T follicular helper cell (primary cell): ENCODE data around the gene CDCA5.

ENCODE experiments used
- DNase-seq: peaks from one replicate; pipeline ENCODE4 v3.0.0-alpha.2; 2020; ENCODE audit warnings: low read depth
- total RNA-seq, 2 experiments: gene quantifications; one replicate each; lab custom pipeline; 2026; lab: John Stamatoyannopoulos, UW

CDCA5 gene, protein sequence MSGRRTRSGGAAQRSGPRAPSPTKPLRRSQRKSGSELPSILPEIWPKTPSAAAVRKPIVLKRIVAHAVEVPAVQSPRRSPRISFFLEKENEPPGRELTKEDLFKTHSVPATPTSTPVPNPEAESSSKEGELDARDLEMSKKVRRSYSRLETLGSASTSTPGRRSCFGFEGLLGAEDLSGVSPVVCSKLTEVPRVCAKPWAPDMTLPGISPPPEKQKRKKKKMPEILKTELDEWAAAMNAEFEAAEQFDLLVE
- total RNA-seq = 0.72 to 3.3 reads per million in 2 experiments

DNA sequence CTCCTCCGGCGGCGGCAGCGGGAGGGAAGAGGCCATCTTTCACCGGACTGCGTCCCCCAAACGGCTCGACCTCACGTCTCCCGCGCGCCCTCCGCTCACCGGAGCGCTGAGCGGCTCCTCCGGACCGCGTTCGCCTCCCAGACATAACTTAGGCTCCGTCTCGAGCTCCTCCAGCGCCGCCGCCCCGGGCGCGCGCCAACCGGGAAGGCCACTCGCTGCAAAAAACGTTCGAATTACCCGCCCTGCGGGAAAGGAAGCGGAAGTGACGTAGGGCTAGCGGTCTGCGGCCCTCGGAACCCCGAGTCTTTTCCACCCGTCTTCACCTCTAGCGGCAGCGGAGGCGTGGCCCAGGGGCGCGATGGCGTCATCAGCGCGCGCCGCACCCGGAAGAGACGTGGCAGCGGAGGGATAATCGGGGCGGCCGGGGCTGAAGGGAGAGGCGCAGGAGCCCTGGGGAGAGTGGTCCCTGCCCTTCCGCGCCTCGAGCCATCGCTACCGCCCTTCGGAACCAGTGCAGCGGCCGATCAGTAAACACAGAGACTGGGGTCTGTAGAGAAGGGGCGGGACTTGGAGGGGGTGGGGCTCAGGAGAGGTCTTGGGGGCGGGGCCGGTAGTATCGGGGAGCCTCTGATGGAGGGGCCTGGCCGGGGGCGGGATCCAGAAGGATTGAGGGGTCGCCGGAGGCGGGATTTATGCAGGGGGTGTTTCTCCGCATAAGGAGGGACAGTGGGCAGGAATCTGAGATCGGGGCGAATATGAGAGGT is at the start of gene CDCA5, which contains the start of gene ZFPL1:
Gene CDCA5, minus strand, starts transcription at position 207 of the 764 bp plus-strand sequence. Its CDS starts 62 bp downstream, at position 145.
Gene ZFPL1, plus strand, starts transcription at position 389 of the 764 bp plus-strand sequence. CDS start 477 bp downstream, outside the sequence.
- peak; percentile 92 for DNase-seq

DNA sequence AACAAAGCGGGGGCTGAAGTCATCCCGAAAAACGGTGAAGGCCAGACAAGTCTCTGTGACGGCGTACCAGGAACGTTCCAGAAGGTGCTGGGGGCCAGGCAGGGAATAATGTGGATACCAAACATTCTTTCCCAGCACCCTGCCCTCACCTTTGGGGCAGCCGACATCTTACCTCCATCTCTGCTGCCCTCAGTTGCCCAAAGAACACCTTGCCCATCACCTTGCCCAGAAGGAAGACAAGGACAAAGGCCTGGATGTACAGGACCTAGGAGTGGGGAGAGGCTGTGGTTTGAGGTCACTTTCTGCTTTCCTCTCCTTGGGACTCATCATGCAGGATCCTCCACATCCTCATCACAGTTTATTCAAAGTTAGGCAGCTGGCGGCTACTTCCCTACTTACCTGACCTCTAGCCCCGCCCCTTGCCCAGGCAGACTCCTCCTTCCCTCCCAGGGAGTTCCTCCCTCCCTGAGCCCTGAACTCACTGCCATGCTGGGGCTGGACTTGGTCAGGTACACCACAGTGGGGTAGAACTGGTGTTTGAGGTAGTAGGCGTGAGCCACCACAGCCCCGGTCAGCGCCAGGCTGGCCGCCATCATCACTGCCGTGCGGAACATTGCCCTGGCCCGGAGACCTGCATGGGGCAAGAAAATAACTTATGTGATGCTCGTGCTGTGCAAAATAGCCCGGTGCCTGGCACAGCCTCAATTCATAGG is 49.3 kb upstream of the CDCA5 start:
- DNase-seq = no peak

GRCh38 chr11:65132238-65132987 is 48.6 kb upstream of the CDCA5 start:
- no peak for DNase-seq

GRCh38 chr11:65131895-65132237 is 48.0 kb upstream of the CDCA5 start:
- no peak for DNase-seq

DNA sequence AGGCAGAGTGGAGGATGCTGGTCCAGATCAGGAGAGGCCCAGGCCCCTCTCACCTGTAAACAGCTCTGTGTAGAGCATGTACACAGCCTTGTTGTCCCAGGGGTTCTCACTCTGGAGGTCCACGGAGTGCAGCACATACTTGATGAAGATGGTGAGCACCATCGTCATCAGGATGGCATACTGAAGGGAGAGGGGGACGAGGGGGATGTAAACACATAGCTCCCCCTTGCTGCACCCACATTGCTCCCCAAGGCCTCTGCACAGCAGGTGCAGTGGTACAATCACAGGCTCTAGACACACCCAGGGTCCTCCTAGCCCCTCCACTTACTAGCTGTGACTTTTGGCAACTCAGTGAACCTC is 47.6 kb upstream of the CDCA5 start:
- no peak for DNase-seq

DNA sequence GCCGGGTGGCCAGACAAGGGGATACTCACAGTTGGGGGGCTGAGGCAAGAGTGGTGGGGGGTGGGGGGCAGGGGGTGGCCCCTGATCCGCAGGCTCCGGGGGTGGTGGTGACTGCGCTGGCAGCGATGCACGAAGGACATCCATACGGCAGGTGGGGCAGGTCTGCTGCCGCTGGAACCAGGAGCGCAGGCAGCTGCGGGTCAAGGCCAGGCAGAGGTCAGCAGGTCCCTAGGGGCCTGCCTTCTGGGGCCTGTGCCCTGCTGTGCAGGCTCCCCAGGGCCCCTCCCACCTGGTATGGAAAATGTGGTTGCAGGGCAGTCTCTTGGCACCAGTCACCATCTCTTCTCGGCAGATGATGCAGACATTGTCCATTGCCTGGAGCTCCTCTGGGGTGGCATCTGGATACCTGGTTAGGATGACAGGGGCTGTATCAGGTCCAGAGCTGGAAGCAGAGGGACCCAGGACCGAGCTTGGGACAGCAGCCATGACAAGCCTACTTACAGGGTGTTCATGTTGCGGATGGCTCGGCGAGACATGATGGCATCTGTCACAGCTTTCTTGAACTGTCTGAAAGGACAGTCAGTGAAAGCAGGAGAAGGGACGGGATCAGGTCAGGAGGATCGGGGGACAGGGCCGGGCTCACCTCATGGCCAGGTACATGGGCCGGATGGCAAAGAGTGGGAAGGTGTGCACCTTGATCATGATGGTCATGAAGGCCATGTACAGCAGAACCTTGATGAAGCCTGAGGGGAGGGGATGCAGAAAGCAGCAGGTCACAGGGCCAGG is 47.0 kb upstream of the CDCA5 start:
- no peak for DNase-seq

DNA sequence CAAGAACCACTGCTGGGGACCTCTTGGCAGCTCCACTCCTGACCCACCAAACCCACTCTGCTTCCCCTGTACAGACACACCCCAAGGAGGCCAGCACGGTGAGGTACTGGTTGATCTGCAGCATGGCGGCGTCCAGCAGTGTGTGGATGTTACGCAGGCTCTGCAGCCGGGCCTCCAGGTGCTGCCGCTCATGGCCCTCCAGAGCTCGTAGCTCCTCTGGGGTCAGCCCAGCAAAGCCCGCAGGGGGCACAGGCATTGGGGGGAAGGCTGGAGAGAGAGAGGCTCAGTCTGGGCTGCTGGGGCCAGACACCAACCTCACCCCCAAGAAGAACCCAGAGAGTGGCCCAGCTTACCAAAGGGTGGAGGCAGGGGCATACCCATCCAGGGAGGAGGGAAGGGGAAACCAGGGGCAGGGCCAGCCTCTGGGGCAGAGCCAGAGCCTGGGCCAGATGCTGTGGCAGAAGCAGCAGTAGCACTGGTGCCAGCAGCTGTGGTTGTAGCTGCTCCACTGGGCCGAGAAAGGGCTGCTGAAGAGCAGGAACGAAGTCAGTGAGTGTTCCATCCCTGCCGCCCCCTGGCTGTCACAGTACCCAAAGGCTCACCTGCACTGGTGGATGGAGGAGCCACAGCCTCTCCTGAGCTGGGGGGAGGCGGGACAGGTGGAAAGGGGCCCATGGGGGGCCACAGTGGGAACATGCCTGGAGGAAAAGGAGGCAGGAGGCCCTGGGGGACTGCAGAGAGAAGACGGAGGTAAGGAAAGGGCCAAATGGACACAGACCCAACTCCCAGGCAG is 46.0 kb upstream of the CDCA5 start:
- DNase-seq = no peak

GRCh38 chr11:65128182-65129145 is 44.6 kb upstream of the CDCA5 start:
- DNase-seq = no peak

DNA sequence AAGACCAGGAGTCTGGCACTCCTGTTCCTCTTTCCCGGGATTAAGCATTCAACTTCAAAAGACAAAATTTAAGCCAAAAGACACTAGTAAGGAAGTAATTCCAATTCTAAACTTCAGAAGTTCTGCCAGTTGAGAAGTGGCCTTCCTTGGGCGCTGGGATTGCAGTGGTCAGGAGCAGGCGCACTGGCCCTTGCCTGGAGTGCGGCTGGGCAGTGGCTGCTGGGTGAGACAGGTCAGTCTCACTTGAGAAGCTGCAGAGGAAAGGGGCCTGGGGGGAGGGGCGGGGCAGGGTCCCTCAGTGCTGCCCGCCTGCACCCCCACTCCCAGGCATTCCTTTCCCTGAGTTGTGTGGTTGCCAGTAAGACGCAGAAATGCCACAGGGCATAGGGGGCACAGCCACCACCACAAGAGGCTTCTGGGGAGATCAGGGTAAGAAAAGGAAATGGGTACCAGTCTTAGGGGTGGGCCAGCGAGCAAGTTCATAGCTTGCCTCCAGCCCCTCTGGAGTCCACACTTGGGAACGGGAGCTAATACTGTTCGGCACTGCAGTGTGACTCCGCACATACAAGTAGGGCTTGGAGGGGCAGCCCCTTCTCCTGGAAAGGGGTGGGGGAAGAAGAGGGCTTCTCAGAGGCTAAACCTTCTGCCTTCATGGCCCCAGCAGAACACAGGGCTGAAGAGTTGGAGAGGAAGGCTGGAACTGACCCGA is 43.8 kb upstream of the CDCA5 start:
- no peak for DNase-seq

GRCh38 chr11:65126624-65127274 is 42.9 kb upstream of the CDCA5 start:
- no peak for DNase-seq

- no peak for DNase-seq
These were observed 41.6 kb upstream of the CDCA5 start for GRCh38 chr11:65125197-65126056.

DNA sequence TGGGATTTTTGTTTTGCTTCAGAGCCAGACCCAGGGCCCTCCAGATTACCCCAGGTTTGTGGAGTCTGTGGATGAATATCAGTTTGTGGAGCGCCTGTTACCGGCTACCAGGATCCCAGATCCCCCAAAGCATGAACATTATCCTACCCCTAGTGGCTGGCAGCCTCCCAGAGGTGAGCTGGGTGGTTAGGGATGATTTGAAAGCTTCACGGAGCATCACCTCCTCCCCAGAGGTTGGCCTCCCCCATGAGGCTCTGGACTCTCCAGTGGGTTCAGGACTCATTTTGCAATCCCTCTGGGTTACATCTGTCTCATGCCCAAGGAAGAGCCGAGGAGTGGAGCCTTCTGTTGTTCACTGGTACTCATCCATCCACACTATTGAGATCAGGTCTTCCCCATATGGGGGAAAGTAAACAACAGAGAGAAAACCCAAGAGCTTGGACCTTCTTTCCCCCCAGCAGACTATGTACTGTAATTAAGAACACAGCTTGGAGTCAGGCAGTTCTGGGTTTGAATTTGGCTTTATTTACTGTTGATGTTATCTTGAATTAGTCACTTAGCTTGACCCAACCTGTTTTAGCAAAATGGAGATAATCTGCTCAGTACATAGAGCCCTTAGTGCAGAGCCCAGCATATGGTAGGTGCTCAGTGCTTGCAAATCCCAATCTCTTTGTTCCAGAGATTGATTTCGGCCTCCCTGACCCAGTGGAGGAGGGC is 40.8 kb upstream of the CDCA5 start:
- DNase-seq = no peak

DNA sequence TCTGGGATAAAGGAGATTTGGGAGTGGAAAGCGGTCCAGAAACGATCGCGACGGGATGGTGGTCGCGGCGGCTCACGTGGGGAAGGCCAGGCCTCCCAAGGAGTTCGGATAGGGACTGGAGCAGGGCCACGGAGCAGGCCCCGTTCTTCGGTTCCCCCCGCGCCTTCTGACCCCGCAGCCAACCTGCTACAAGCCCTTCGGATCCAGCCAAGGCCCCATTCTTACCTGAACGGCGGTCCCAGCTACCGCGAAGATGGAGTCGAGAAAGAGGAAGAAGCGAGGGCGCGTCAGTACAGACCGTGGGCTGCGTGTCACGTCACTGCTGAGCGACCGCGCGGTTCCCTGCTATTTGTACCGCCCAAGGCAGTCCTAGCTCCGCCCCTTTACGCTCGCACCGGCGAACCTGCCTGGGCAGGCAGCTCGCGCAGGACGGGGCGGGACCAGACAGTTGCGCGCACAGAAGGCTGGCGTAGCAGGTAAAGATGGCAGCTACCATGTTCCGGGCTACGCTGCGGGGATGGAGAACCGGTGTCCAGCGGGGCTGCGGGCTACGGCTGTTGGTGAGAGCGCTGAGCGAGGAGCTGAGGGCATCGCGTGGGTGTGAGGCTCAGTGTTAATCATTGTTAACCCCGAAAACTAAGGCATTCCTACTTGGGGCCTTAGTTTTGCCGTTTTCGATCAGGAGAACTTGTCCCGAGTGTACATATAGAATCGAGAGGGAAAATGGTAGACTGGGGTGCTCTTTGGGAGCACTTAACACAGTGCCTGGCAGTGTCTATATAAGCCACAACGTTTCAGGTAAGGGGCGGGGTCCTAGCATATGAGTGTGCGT is 38.2 kb upstream of the CDCA5 start, which contains the start of the genes FAU and MRPL49:
Gene FAU, minus strand, starts transcription at position 270 of the 832 bp plus-strand sequence. CDS start 321 bp downstream, outside the sequence.
Gene MRPL49, plus strand, starts transcription at position 457 of the 832 bp plus-strand sequence. Its CDS starts 26 bp downstream, at position 483.
- DNase-seq = peak; percentile 99

GRCh38 chr11:65121447-65121864 is 37.6 kb upstream of the CDCA5 start:
- no peak for DNase-seq

DNA sequence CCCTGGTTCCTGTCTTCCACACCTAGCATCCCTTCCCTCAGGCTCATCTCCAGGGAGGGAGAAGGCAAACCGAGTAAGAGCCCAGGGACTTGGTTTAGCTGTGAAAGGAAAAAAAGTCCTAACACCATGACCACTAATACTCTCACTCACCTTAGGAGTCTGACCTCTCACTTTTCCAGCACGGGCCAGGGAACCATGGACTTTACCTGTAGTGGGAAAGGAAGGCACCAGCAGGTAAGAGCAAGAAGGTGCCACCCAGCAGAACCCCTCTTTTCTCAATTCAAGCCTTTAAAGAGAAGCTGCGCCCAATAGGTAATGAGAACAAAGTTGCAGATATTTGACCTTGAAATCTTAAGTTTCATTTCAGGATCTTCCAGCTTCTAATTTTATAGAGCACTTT is 37.0 kb upstream of the CDCA5 start:
- no peak for DNase-seq
